GM12801 (cell line): Measurements from ENCODE around the gene PTGDS.

Source experiments
- CTCF ChIP-seq: IDR thresholded peaks from one replicate; pipeline ENCODE4 v1.5.1; 2011; ENCODE audit warnings: control low read depth; ENCODE audit not compliant: insufficient read length; ENCODE audit errors: extremely low read depth

Gene PTGDS

GRCh38 chr9:136977223-136977622, at the start of gene PTGDS:
PTGDS (plus strand) TSS chr9:136977504; CDS start chr9:136977579, 75 bp downstream.
- TF ChIP-seq CTCF, result no peak

GRCh38 chr9:136928591-136928990, 48.7 kb upstream of the PTGDS start:
- no peak for TF ChIP-seq CTCF

GRCh38 chr9:136930014-136930413, 47.3 kb upstream of the PTGDS start:
- TF ChIP-seq CTCF, result no peak

GRCh38 chr9:136931611-136932130, 45.6 kb upstream of the PTGDS start:
- no peak for TF ChIP-seq CTCF

GRCh38 chr9:136934277-136934676, 43.0 kb upstream of the PTGDS start:
- TF ChIP-seq CTCF, result no peak

- no peak for TF ChIP-seq CTCF
These were observed 41.7 kb upstream of the PTGDS start for GRCh38 chr9:136935651-136936050.

GRCh38 chr9:136936645-136937170, 40.6 kb upstream of the PTGDS start:
- no peak for TF ChIP-seq CTCF
